Breast epithelium (tissue), 4 donors: ENCODE measurements around the gene STX3. TPM values are rescaled to one million over a fixed set of nuclear protein-coding genes. Genes with fewer than 3 reads are reported as not detected.

ENCODE experiments used
- DNase-seq, 2 donors: peaks; one replicate each; pipeline ENCODE4 v3.0.0-alpha.2; 2019; ENCODE audit warnings: low spot score in 2 of 2
- H3K27ac ChIP-seq, 2 donors: fragments of 200-600 bp; sonication (generic) in 1 of 2; one replicate each; pipeline ENCODE4 v1.5.1; 2016 to 2019; ENCODE audit warnings: mild to moderate bottlenecking in 1 of 2
- H3K27me3 ChIP-seq, 2 donors: fragments of 200-600 bp; sonication (generic) in 1 of 2; one replicate each; pipeline versions ENCODE4 v1.5.1 to v1.6.0; 2017 to 2019; ENCODE audit warnings: control low read depth in 1 of 2, mild to moderate bottlenecking in 1 of 2
- H3K36me3 ChIP-seq: fragments of 200-600 bp; one replicate; pipeline ENCODE4 v1.5.1; 2019
- H3K4me1 ChIP-seq, 2 donors: fragments of 200-600 bp; sonication (generic); one replicate each; pipeline ENCODE4 v1.5.1; 2016 to 2019; ENCODE audit warnings: control low read depth in 1 of 2
- H3K4me3 ChIP-seq, 3 donors: fragments of 200-600 bp; sonication (generic); 1 replicate in 2 of 3; 2 replicates in 1 of 3; pipeline ENCODE4 v1.5.1; 2016 to 2019; ENCODE audit warnings: mild to moderate bottlenecking in 3 of 3, moderate library complexity in 2 of 3
- H3K9me3 ChIP-seq, 2 donors: fragments of 200-600 bp; sonication (generic) in 1 of 2; one replicate each; pipeline ENCODE4 v1.5.1; 2016 to 2019; ENCODE audit warnings: control low read depth in 1 of 2
- CTCF ChIP-seq, 3 donors: fragments of 450-650 bp; IDR thresholded peaks; one replicate each; pipeline ENCODE4 v1.5.1; 2016 to 2017; ENCODE audit warnings: antibody characterized with exemption in 3 of 3, mild to moderate bottlenecking in 3 of 3, moderate library complexity in 3 of 3
- POLR2A ChIP-seq: fragments of 450-650 bp; IDR thresholded peaks from one replicate; pipeline ENCODE4 v1.6.1; 2016; ENCODE audit warnings: antibody characterized with exemption, mild to moderate bottlenecking, moderate library complexity
- POLR2AphosphoS5 ChIP-seq, 3 donors: sonication (generic); formaldehyde crosslinking; IDR thresholded peaks; one replicate each; pipeline ENCODE4 v1.6.1; 2017; ENCODE audit warnings: antibody characterized with exemption in 3 of 3
- intact Hi-C: fragments of 100-400 bp; cut with DNase I; formaldehyde crosslinking; loops from one replicate; pipeline ENCODE4 v1.15.1; 2023; ENCODE audit warnings: low total_unique reads
- total RNA-seq, 3 donors: library from RNA; depleted of rRNA; stranded (reverse); fragments of >200 nt; gene quantifications; one replicate each; pipeline ENCODE4 v1.1.0, GENCODE V29; 2016

Gene STX3
- total RNA-seq, 3 donors from 2014 or later, result 32.2 to 58.8 (median 53.7) TPM

DNA sequence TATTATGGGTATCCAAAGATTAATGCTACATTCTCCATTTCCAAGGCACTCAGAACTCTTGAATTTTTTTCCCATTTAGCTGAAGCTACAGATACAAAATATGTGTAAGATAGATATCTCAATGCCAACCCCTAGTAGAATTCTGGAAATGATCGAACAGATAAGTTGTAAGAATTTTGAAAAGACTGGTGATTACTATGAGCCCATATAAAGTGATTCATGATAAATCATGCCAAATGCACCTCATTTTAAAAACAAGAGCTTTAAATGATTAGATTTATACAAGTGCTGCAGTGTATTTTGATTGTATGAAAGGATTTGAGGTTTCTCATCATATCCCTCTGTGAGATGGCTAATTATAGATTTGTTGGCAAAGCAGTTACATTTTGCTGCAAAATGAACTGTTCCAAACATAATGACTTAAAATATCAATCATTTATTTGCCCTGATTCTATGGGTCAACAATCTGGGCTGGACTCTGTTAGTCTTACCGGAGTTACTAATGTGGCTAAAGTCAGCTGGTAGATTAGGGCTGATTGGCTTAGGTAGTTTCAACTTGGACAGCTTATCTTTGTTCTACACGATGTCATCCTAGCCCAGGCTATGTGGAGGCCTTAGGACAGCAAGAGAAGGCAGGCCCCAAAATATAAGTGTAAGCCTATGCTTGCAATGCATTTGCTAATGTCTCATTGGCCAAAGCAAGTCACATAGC, 44.9 kb upstream of the STX3 start:
- no peak for DNase-seq
- Histone ChIP-seq H3K36me3 (no peaks in the 10 kb centered on the region), H3K4me3 (no peak overlapping the region), H3K4me1 (no peaks in the 10 kb centered on the region), H3K27me3 (no peaks in the 10 kb centered on the region), H3K27ac (no peak overlapping the region), H3K9me3 (no peaks in the 10 kb centered on the region)
- intact Hi-C loops, result no loop called here
- TF ChIP-seq POLR2AphosphoS5 (IDR thresholded peaks at IDR 0.05) (no peak), CTCF (IDR thresholded peaks at IDR 0.05) (no peak), POLR2A (no peak)

GRCh38 chr11:59713745-59714144, 41.4 kb upstream of the STX3 start, which contains the start of gene OR10V1:
OR10V1 (minus strand) TSS chr11:59713845; CDS start chr11:59713845, 0 bp downstream.
- no peaks in the 10 kb centered on the region for H3K27me3 ChIP-seq
- no peaks in the 10 kb centered on the region for H3K4me1 ChIP-seq
- H3K36me3 ChIP-seq, result no peaks in the 10 kb centered on the region
- H3K4me3 ChIP-seq, result no peak within 1 kb of the TSS
- no peak for TF ChIP-seq CTCF (IDR thresholded peaks at IDR 0.05)
- no peak for TF ChIP-seq POLR2AphosphoS5 (IDR thresholded peaks at IDR 0.05)
- no peak for TF ChIP-seq POLR2A
- intact Hi-C loops, result no loop called here
- H3K9me3 ChIP-seq, result no peaks in the 10 kb centered on the region
- no peak within 1 kb of the TSS for H3K27ac ChIP-seq
- DNase-seq, result no peak

DNA sequence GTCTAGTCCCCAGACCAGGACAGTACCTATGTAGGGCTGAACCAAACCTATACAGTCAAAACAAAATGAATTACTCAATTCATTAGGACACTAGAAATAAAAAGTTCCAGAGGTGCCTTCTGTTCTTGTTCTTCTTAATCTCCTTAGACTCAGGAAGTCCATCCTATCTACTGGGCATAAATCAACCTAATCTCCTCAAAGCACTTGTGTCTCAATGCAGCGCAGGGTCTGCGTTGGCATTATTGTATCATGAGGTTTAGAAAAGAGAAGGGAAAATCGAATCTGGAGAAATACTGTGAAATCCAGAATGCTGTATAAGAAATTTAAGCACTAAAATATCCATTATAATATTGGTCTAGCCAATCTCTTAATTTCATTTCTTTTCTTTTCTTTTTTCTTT, 39.1 kb upstream of the STX3 start:
- H3K9me3 ChIP-seq, result no peaks in the 10 kb centered on the region
- TF ChIP-seq POLR2A, result no peak
- no peak for TF ChIP-seq POLR2AphosphoS5 (IDR thresholded peaks at IDR 0.05)
- no peak for TF ChIP-seq CTCF (IDR thresholded peaks at IDR 0.05)
- no peak for DNase-seq
- H3K27me3 ChIP-seq, result no peaks in the 10 kb centered on the region
- no peak overlapping the region for H3K27ac ChIP-seq
- intact Hi-C loops, result no loop called here
- no peaks in the 10 kb centered on the region for H3K36me3 ChIP-seq
- H3K4me3 ChIP-seq, result no peak overlapping the region
- no peaks in the 10 kb centered on the region for H3K4me1 ChIP-seq

GRCh38 chr11:59719556-59719955, 35.6 kb upstream of the STX3 start:
- H3K27ac ChIP-seq, result no peak overlapping the region
- intact Hi-C loops, result no loop called here
- H3K36me3 ChIP-seq, result no peaks in the 10 kb centered on the region
- no peaks in the 10 kb centered on the region for H3K4me1 ChIP-seq
- TF ChIP-seq CTCF (IDR thresholded peaks at IDR 0.05), result no peak
- no peak for TF ChIP-seq POLR2A
- no peak for TF ChIP-seq POLR2AphosphoS5 (IDR thresholded peaks at IDR 0.05)
- no peaks in the 10 kb centered on the region for H3K27me3 ChIP-seq
- no peak overlapping the region for H3K4me3 ChIP-seq
- no peak for DNase-seq
- no peaks in the 10 kb centered on the region for H3K9me3 ChIP-seq

GRCh38 chr11:59724066-59724465, 31.1 kb upstream of the STX3 start:
- Histone ChIP-seq H3K27me3 (no peaks in the 10 kb centered on the region), H3K36me3 (no peaks in the 10 kb centered on the region), H3K27ac (no peak overlapping the region), H3K4me3 (no peak overlapping the region), H3K4me1 (no peaks in the 10 kb centered on the region), H3K9me3 (no peaks in the 10 kb centered on the region)
- TF ChIP-seq POLR2A (no peak), POLR2AphosphoS5 (IDR thresholded peaks at IDR 0.05) (no peak), CTCF (IDR thresholded peaks at IDR 0.05) (no peak)
- intact Hi-C loops, result no loop called here
- no peak for DNase-seq
